Measurements from ENCODE around the gene TCF23. TPM values are rescaled to one million over a fixed set of nuclear protein-coding genes. Genes with fewer than 3 reads are reported as not detected.

The TCF23 gene
- total and polyA plus RNA-seq, 2 of the 8 experiments (the other 6 are each of a cell fraction or from before 2014, with no cell fraction given), result 0.02 TPM; not detected in 1

GRCh38 chr2:27179344-27180000 is 30.7 kb downstream of the TCF23 start (continued):
- TF ChIP-seq TBP (IDR thresholded peaks at IDR 0.05; ENCODE audit: low read depth, low read length), result no peak
- TF ChIP-seq SP4 (IDR thresholded peaks at IDR 0.05; ENCODE audit: low read length), result no peak
- TF ChIP-seq, protein P1, sequence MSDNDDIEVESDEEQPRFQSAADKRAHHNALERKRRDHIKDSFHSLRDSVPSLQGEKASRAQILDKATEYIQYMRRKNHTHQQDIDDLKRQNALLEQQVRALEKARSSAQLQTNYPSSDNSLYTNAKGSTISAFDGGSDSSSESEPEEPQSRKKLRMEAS (IDR thresholded peaks at IDR 0.05), result no peak
- no peak for TF ChIP-seq RNF2 (IDR thresholded peaks at IDR 0.05; ENCODE audit: borderline replicate concordance, low read depth, low read length, missing control alignments, poor library complexity, severe bottlenecking)
